GF-D8 (cell line): ENCODE data around the gene HAND2.

Experiments used
- DNase-seq: peaks from one replicate; lab custom pipeline; 2025; lab: John Stamatoyannopoulos, UW

Gene HAND2

GRCh38 chr4:173529477-173530325 is at the start of gene HAND2:
Gene HAND2 (minus strand): TSS chr4:173530229. CDS start chr4:173529289, 940 bp downstream.
- no peak for DNase-seq

- no peak for DNase-seq
Measured at GRCh38 chr4:173578956-173579355, 48.9 kb upstream of the HAND2 start.

- no peak for DNase-seq
Measured at GRCh38 chr4:173577963-173578362, 47.9 kb upstream of the HAND2 start.

GRCh38 chr4:173575482-173576152 is 45.6 kb upstream of the HAND2 start:
- no peak for DNase-seq

- DNase-seq = no peak
Measured at GRCh38 chr4:173573725-173574124, 43.7 kb upstream of the HAND2 start.

GRCh38 chr4:173573286-173573685 is 43.3 kb upstream of the HAND2 start:
- DNase-seq = no peak

GRCh38 chr4:173572493-173573129 is 42.6 kb upstream of the HAND2 start:
- DNase-seq = no peak

- DNase-seq = no peak
Measured at GRCh38 chr4:173571620-173572019, 41.6 kb upstream of the HAND2 start.

- DNase-seq = no peak
Measured at GRCh38 chr4:173565281-173565680, 35.3 kb upstream of the HAND2 start.

GRCh38 chr4:173564461-173564860 is 34.4 kb upstream of the HAND2 start:
- DNase-seq = no peak

GRCh38 chr4:173560896-173561295 is 30.9 kb upstream of the HAND2 start:
- no peak for DNase-seq

GRCh38 chr4:173556398-173557131 is 26.5 kb upstream of the HAND2 start:
- DNase-seq = no peak

GRCh38 chr4:173547889-173548288 is 17.9 kb upstream of the HAND2 start:
- DNase-seq = peak; percentile 10

GRCh38 chr4:173546776-173547175 is 16.7 kb upstream of the HAND2 start:
- no peak for DNase-seq

GRCh38 chr4:173545440-173545839 is 15.4 kb upstream of the HAND2 start:
- no peak for DNase-seq

- no peak for DNase-seq
Measured at GRCh38 chr4:173543266-173543665, 13.2 kb upstream of the HAND2 start.

GRCh38 chr4:173539986-173540385 is 10.0 kb upstream of the HAND2 start:
- no peak for DNase-seq

- peak; percentile 54 for DNase-seq
Measured at GRCh38 chr4:173538909-173539445, 8.9 kb upstream of the HAND2 start.

GRCh38 chr4:173538148-173538908 is 8.3 kb upstream of the HAND2 start:
- DNase-seq = peak; percentile 89

- DNase-seq = no peak
Measured at GRCh38 chr4:173537613-173538147, 7.7 kb upstream of the HAND2 start.
